Common myeloid progenitor, CD34-positive (primary cell): Measurements from ENCODE around the gene PPP1R3G. TPM values are rescaled to one million over a fixed set of nuclear protein-coding genes. Genes with fewer than 3 reads are reported as not detected.
A peak's percentile ranks its signal among the peaks of the same experiment; 100 is the strongest.

Experiments used
- CTCF ChIA-PET: fragments of 350-600 bp; sonication (Branson Sonifier 250); formaldehyde crosslinking; loops from one replicate; lab custom pipeline; 2021; ENCODE audit warnings: antibody characterized with exemption; lab: Charles Lee
- POLR2A ChIA-PET: fragments of 350-600 bp; sonication (Branson Sonifier 250); formaldehyde crosslinking; loops from one replicate; lab custom pipeline; 2021; ENCODE audit warnings: antibody characterized with exemption; lab: Charles Lee
- DNase-seq, 3 donors: peaks; one replicate each; pipeline versions ENCODE4 v3.0.0 to v3.0.0-alpha.2; 2013
- H3K27ac ChIP-seq, 2 experiments: 1 replicate in 1 of 2; 2 replicates in 1 of 2; pipeline ENCODE4 v1.7.0; 2013; ENCODE audit warnings: inconsistent platforms in 2 of 2, low read length in 2 of 2, mild to moderate bottlenecking in 2 of 2, low read depth in 1 of 2, moderate library complexity in 1 of 2; ENCODE audit not compliant: severe bottlenecking in 2 of 2, insufficient read depth in 1 of 2, poor library complexity in 1 of 2
- H3K27me3 ChIP-seq, 5 experiments: replicated peaks in 2 of 5; 1 replicate in 3 of 5; 2 replicates in 2 of 5; pipeline versions ENCODE4 v1.6.1 to v1.7.0; 2013; ENCODE audit warnings: low read length in 4 of 5, mild to moderate bottlenecking in 2 of 5, moderate library complexity in 2 of 5, inconsistent platforms in 1 of 5; ENCODE audit not compliant: insufficient read depth in 5 of 5, control insufficient read depth in 4 of 5
- H3K36me3 ChIP-seq, 4 experiments: 1 replicate in 2 of 4; 2 replicates in 2 of 4; pipeline versions ENCODE4 v1.6.1 to v1.7.0; 2013; ENCODE audit warnings: low read length in 3 of 4, control low read depth in 1 of 4, mild to moderate bottlenecking in 1 of 4; ENCODE audit not compliant: control insufficient read depth in 4 of 4, insufficient read depth in 4 of 4
- H3K4me1 ChIP-seq, 4 experiments: 1 replicate in 3 of 4; 2 replicates in 1 of 4; pipeline versions ENCODE4 v1.6.1 to v1.7.1; 2013; ENCODE audit warnings: low read length in 3 of 4, mild to moderate bottlenecking in 3 of 4, control low read depth in 1 of 4, inconsistent platforms in 1 of 4, moderate library complexity in 1 of 4; ENCODE audit not compliant: control insufficient read depth in 4 of 4, insufficient read depth in 4 of 4; ENCODE audit errors: control extremely low read depth in 1 of 4
- H3K4me3 ChIP-seq, 7 experiments: 1 replicate in 4 of 7; 2 replicates in 3 of 7; pipeline versions ENCODE4 v1.5.1 to v1.7.0; 2013; ENCODE audit warnings: mild to moderate bottlenecking in 7 of 7, low read length in 6 of 7, moderate library complexity in 6 of 7, inconsistent platforms in 2 of 7, low read depth in 2 of 7, control low read depth in 1 of 7; ENCODE audit not compliant: insufficient read depth in 4 of 7, control insufficient read depth in 1 of 7; ENCODE audit errors: extremely low read depth in 1 of 7
- H3K9me3 ChIP-seq, 5 experiments: 1 replicate in 4 of 5; 2 replicates in 1 of 5; pipeline versions ENCODE4 v1.6.1 to v1.7.1; 2013; ENCODE audit warnings: low read length in 4 of 5, mild to moderate bottlenecking in 2 of 5, inconsistent platforms in 1 of 5, low read depth in 1 of 5, moderate library complexity in 1 of 5; ENCODE audit not compliant: control insufficient read depth in 4 of 5, insufficient read depth in 2 of 5; ENCODE audit errors: control extremely low read depth in 1 of 5
- WGBS: methylation state at CpG from one replicate; pipeline ENCODE4 v1.1.5; 2013; ENCODE audit not compliant: insufficient coverage; 5-methylcytosine and 5-hydroxymethylcytosine counted together
- polyA plus RNA-seq: library from polyadenylated mRNA; unstranded; fragments of 120-200 nt; gene quantifications from one replicate; pipeline ENCODE4 v1.2.1, GENCODE V29; 2013

The PPP1R3G gene
- polyA plus RNA-seq, result 0.04 TPM

DNA sequence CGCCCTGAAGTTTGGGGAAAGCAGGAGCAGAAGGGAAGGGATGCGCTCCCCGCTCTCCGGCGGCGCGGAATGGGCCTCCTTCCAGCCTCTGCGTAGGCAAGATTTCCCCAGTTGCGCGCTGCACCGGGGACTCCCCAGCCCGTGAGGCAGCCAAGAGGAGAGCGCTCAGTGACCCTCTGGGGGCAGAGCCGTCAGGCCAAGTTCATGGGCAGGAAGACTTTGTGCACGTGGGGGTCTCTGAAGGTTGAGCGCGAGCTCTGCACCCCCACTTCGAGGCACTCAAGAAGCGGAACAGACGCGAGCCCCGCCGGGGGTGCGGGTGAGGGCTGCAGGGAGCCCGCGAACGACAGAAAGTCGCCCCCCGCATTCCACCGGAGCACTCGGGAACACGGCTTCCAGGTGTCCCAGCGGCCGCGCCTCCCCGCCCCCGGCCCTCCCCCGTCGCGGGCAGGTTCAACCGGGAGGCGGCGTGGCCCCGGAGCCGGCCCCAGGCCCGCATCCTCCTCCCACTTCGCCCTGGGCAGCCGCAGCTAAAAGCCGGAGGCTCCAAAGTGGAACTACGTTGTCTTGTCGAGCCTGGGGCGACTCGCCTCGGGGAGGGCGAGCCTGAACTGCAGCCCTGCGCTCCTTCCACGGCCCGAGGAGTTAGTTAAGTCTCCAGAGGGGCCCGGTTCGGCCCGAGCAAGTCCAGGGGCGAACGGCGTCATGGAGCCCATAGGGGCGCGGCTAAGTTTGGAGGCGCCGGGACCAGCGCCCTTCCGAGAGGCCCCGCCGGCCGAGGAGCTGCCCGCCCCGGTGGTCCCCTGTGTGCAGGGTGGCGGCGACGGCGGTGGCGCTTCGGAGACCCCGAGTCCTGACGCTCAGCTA is at the start of gene PPP1R3G:
TSS of gene PPP1R3G (plus strand) at position 561 of the 867 bp plus-strand sequence. CDS start at position 706, 145 bp downstream.
- peak; percentile 18 to 82 (median 75) for DNase-seq
- 0% methylated on average over 73 of the region's 83 CpGs for WGBS
- H3K4me3 ChIP-seq, result peak within 1 kb of the TSS; percentile 37 to 79 (median 63)
- no peaks in the 10 kb centered on the region for H3K36me3 ChIP-seq
- no peak within 1 kb of the TSS for H3K27ac ChIP-seq
- H3K9me3 ChIP-seq, result no peaks in the 10 kb centered on the region
- peaks cover 0 to 28% (median 26%) of the 10 kb centered on the region in 4 experiments for H3K4me1 ChIP-seq
- H3K27me3 ChIP-seq, result peaks cover 5 to 78% (median 41%) of the 10 kb centered on the region in 5 experiments
- ChIA-PET CTCF (interaction anchor here (0.7 kb wide), 1 partner anchor 10 kb away, joined by 3 read pairs; no protein-coding TSS in a partner anchor), POLR2A (interaction anchor here (0.6 kb wide), 1 partner anchor 27 kb away, joined by 3 read pairs; no protein-coding TSS in a partner anchor)

DNA sequence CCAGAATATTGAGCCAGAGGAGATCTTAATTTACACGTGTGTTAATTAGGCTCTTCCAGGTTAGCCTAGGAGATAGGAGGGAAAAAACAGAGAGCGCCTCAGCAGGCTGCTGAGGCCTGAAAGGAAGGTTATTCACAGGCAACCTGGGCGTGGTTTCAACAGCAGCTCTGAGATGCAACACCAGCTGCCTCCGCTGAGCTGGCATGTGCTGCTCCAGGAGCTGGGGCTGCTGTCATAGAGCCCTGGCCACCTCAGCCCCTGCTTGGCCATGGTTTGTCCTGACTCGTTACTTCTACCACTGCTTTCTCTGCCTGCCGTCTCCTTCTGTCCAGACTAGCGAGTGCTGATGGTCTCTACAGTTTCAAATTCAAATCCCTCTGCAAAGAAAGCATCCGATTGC is 48.9 kb upstream of the PPP1R3G start:
- POLR2A ChIA-PET, result interaction anchor here (0.7 kb wide), 1 partner anchor 22 kb away, joined by 5 read pairs; no protein-coding TSS in a partner anchor
- WGBS, result 62% methylated on average over 7 of the region's 8 CpGs
- no peak overlapping the region for H3K27ac ChIP-seq
- CTCF ChIA-PET, result interaction anchor here (1.4 kb wide), 1 partner anchor 10 kb away, joined by 6 read pairs; no protein-coding TSS in a partner anchor
- H3K9me3 ChIP-seq, result no peaks in the 10 kb centered on the region
- H3K27me3 ChIP-seq, result no peaks in the 10 kb centered on the region
- no peak overlapping the region for H3K4me3 ChIP-seq
- peak; percentile 47 to 75 (median 52) for DNase-seq
- H3K36me3 ChIP-seq, result no peaks in the 10 kb centered on the region
- peaks cover 10 to 45% (median 25%) of the 10 kb centered on the region in 4 experiments for H3K4me1 ChIP-seq

DNA sequence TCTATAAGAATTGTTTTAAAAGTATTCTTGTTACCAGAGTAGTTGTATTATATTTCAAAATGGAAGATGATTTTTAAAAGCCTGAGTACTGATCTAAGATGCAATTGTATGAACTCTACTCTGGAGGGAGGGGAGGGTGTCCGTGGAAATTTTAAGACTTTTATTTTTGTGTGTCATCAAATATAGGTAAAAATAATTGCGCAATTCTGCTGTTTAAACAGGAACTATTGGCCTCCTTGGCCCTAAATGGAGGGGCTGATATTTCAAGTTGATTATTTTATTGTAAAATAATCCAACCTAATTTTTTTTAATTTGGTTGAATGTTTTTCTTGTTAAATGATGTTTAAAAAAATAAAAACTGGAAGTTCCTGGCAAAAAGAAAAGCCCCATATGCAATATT is 43.2 kb upstream of the PPP1R3G start:
- 100% methylated on average over 1 of the region's 2 CpGs for WGBS
- Histone ChIP-seq H3K27me3 (no peaks in the 10 kb centered on the region), H3K4me1 (peaks cover 0 to 3% (median 0%) of the 10 kb centered on the region in 4 experiments), H3K36me3 (peaks cover 0 to 6% (median 2%) of the 10 kb centered on the region in 4 experiments), H3K9me3 (no peaks in the 10 kb centered on the region), H3K4me3 (no peak overlapping the region), H3K27ac (no peak overlapping the region)
- no peak for DNase-seq
- ChIA-PET POLR2A (no interaction called here), CTCF (interaction anchor here (0.6 kb wide), 1 partner anchor 1204 kb away, joined by 3 read pairs; no protein-coding TSS in a partner anchor)

DNA sequence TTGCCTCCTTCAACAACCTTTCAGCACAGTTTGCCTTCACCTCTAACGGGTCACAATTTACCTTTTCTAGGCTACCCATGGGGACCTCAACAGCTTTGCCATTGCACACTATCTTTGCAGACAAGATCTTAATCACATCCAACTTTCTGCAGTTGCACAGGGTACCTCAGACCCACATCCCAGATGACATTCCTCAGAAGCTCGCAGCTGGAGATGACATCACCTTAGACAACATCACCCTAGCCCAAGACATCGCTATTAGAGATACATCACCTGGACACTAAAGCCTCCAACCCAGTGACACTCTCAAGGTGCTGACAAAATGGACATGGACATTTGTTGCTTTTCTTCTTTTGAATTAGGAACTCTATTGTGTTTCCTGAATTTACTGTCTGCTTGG is 42.7 kb upstream of the PPP1R3G start:
- Histone ChIP-seq H3K9me3 (no peaks in the 10 kb centered on the region), H3K4me3 (no peak overlapping the region), H3K27me3 (no peaks in the 10 kb centered on the region), H3K36me3 (peaks cover 0 to 6% (median 2%) of the 10 kb centered on the region in 4 experiments), H3K4me1 (peaks cover 0 to 3% (median 0%) of the 10 kb centered on the region in 4 experiments), H3K27ac (no peak overlapping the region)
- ChIA-PET CTCF (interaction anchor here (0.6 kb wide), 1 partner anchor 1204 kb away, joined by 3 read pairs; no protein-coding TSS in a partner anchor), POLR2A (no interaction called here)
- WGBS, result 100% methylated on average over 1 of the region's 3 CpGs
- DNase-seq, result no peak

DNA sequence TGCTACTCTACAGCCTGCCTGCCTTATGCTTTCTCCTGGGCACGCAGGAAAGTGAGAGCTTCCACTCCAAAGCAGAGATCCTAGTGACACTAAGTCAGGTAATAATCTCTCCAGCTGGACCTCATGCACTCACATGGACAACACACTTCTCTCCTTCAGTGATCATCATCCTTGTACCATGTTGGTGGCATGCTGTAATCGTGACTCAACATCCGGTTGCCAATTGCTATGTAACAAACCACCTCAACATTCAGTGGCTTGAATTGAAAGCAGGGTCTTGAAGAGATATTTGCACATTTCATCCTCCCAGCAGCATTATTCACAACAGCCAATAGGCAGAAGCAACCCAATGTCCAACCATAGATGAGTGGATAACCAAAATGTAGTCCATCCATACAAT is 40.3 kb upstream of the PPP1R3G start:
- ChIA-PET POLR2A (no interaction called here), CTCF (no interaction called here)
- 100% methylated on average over 2 of the region's 3 CpGs for WGBS
- DNase-seq, result no peak
- Histone ChIP-seq H3K4me1 (peaks cover 0 to 3% (median 1%) of the 10 kb centered on the region in 4 experiments), H3K27ac (no peak overlapping the region), H3K4me3 (no peak overlapping the region), H3K27me3 (no peaks in the 10 kb centered on the region), H3K9me3 (peaks cover 0 to 14% (median 8%) of the 10 kb centered on the region in 5 experiments), H3K36me3 (peaks cover 0 to 6% (median 2%) of the 10 kb centered on the region in 4 experiments)

DNA sequence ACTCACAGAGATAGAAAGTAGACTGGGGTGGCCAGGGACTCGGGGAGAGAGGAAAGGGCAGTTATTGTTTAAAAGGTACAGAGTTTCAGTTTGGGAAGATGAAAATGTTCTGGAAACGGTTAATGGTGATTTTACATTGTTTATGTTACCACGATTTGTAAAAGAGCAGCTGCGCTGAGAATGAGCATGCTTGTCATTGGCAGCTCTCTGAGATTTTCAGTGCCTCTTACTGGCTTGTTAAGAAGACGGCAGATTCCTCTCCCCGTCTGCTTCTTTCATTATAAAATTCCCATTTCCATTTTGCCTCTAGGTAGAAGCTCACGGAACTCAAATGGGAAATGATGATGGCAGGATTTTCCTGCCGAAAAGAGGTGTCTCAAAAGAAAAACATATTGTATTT is 39.7 kb upstream of the PPP1R3G start:
- POLR2A ChIA-PET, result no interaction called here
- Histone ChIP-seq H3K4me1 (peaks cover 0 to 8% (median 2%) of the 10 kb centered on the region in 4 experiments), H3K4me3 (no peak overlapping the region), H3K27ac (no peak overlapping the region), H3K9me3 (peaks cover 0 to 20% (median 11%) of the 10 kb centered on the region in 5 experiments), H3K27me3 (no peaks in the 10 kb centered on the region), H3K36me3 (peaks cover 0 to 6% (median 2%) of the 10 kb centered on the region in 4 experiments)
- CTCF ChIA-PET, result interaction anchor here (0.6 to 2.2 kb wide), 2 partner anchors 9 to 147 kb away, joined by 4 to 6 read pairs; no protein-coding TSS in a partner anchor
- WGBS, result 98% methylated on average over 7 of the region's 8 CpGs
- DNase-seq, result no peak
